ENCODE results near the gene CCDC83. TPM values are rescaled to one million over a fixed set of nuclear protein-coding genes. Genes with fewer than 3 reads are reported as not detected.
A peak's percentile ranks its signal among the peaks of the same experiment; 100 is the strongest.
"Not testable (repeated sequence)": the region's sequence is repeated elsewhere in the genome, so short reads cannot be mapped to it uniquely, and the experiment has no call there.

Gene CCDC83
- total RNA-seq, 1 experiment from 2014 or later = not detected

DNA sequence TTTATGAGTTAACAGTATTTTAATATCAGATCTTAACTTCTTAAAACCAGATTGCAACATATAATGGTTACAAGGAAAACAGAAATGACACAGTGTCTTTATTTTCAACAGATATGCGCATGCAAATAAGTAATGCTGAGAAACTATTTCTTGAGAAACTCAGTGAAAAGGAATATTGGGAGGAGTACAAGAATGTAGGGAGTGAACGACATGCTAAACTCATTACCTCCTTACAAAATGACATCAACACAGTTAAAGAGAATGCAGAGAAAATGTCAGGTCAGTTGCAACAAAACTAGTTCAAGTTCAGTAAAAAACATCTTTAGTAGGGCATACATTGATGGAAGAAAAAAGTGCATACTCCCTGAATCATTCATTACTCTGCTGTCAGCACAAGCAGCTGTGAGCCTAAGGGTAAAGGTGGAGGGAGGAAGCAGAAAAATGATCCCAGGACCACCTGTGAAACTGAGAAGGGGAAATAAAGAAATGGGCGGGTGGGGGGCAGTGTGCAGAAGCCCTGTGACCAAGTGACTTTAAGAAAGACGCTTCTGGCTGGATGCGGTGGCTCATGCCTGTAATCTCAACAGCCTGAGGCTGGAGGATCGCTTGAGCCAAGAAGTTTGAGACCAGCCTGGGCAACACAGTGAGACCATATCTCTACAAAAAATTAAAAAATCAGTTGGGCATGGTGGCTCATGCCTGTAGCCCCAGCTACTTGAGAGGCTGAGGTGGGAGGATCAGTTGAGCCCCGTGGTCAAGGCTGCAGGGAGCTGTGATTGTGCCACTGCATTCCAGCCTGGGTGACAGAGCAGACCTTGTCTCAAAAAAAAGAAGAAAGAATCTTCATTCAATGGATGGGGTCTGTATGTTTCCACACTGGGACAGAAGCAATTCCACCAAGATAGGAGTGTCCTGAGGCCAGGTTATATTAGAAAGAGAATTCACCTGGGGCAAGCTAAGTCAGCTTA is 31.2 kb downstream of the CCDC83 start:
- no peak for DNase-seq (ENCODE audit: low spot score)

DNA sequence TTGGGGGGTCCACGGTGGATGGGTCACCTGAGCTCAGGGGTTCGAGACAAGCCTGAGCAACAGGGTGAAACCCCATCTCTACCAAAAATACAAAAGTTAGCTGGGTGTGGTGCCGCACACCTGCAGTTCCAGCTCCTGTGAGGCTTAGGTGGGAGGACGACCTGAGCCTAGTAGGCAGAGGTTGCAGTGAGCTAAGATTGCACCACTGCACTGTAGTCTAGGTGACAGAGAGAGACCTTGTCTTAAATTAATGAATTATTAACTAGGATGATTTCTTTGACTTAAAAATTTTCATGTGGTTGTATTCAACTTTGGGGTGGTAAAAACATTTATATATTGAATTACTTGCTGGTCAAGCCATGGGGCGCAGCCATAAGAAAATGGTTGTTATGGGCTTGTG is 33.9 kb downstream of the CCDC83 start:
- no peak for DNase-seq (ENCODE audit: low spot score)

DNA sequence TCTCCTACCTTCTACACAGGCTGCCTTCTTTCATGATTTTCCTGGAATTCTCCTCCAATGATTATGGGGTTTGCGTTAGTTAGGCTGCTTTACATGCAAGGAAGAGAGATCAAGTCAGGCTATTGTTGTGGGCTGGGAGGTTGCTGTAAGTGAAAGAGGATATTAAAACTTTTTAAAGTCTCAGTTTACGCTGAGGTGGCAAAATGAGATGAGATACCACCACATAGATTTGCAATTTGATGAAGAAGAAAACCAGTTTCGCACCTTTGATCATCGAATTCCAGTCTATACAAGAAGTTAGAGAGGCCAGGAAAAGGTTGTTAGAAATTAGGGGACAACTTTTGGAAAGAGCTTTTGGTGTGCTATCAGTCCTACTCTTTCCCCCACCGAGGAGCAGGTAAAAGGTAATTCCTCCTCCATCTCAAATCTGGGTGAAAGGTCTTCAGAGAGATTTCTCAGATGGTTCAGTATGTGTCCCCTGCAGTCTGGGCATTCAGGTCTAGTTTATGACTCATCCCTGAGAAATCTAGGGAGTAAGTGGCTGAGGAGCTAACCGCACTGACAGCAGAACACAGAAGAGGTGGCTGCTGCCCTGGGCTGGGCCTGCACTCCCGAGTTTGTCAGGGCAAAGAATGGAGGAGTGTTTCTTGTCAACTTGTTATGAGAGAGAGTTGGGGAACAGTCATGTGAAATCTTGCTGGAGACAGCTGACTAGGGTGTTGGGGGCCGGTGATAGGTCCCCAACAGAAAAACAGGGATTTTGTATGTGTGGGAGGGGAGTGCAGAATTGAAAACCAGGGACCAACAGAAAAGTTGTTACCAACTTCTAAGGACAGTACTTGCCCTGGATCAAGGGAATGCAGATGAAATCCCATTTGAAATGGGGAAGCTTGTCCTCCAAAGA is 34.7 kb downstream of the CCDC83 start:
- peak; percentile 85 for DNase-seq (ENCODE audit: low spot score)

DNA sequence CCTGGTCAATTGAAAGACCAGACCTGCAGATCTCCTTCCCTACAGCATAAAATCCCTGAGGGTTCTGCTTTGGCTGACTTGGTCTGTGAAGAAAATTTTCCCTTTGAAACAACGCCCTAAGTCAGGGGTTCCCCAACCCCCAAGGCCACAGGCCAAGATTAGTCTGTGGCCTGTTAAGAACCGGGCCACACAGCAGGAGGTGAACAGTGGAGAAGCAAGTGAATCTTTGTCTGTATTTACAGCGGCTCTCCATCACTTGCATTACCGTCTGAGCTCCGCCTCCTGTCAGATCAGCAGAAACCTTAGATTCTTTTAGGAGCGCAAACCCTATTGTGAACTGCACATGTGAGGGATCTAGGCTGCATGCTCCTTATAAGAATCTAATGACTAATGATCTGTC is 38.2 kb downstream of the CCDC83 start:
- DNase-seq (ENCODE audit: low spot score) = no peak

DNA sequence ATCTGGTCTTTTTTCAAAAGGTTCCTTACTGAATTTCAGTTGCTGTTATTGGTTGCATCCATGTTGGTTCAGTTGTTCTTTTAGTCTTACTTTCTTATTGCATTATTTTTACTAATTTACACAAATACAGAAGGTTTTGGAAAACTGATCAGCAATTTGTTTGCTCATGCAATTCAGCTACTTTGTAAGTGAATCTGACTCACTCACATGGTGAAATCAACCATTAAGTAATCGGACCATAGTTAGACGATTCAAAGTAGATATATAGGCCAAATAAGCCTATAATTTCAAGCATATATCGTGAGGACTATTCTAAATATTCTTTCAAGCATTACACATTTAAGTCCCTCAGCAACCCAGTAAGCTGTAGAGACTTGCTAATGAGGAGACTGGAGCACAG is 41.7 kb downstream of the CCDC83 start:
- DNase-seq (ENCODE audit: low spot score) = no peak

DNA sequence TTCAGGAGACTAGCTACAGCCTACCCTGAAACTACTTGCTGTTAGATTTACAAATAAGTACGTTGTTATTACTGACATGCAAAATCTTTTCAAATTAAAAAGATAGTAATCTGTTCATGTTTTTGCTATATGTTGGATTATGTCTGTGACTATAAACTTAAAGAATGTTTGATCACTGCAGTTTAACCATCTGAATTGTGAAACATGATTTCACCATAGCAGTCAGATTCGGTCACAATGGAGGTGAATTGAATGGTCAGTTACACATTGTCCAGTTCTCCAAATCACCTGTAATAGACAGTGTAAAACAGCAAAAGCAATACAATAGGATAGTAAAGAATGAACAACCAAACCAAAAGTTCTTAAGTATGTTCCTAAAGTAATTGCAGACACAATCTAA is 43.3 kb downstream of the CCDC83 start:
- no peak for DNase-seq (ENCODE audit: low spot score)

DNA sequence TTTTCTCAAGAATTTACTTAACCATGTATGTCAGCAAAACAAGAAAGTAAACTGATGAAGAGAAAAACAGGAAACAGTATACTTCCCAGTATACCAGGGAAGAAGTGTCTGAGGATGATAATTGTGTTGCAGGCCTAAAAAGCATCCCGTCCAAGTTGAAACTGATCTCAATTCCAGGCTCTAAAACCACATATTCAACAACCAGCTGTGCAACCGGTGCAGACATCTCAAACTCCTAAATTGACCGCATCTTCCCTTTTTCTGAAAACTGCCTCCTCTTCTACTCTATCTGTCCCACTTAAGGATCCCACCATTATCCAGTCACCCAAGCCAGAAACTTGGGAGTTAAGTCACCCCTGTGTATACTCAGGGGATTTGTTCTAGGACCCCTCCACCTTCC is 47.2 kb downstream of the CCDC83 start:
- no peak for DNase-seq (ENCODE audit: low spot score)

DNA sequence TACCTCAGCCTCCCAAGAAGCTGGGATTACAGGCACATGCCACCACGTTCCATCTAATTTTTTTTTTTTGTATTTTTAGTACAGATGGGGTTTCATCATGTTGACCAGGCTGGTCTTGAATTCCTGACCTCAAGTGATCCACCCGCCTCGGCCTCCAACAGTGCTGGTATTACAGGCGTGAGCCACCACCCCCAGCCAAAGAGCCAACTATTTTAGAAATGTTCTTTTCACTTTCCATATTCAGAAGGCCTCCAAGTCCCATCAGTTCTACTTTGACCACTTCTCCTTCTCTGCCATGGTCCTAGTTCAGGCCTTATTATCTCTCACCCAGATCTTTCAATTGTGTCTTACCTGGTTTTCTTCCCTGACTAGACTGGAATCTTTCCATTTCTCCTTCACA is 48.2 kb downstream of the CCDC83 start:
- no peak for DNase-seq (ENCODE audit: low spot score)

DNA sequence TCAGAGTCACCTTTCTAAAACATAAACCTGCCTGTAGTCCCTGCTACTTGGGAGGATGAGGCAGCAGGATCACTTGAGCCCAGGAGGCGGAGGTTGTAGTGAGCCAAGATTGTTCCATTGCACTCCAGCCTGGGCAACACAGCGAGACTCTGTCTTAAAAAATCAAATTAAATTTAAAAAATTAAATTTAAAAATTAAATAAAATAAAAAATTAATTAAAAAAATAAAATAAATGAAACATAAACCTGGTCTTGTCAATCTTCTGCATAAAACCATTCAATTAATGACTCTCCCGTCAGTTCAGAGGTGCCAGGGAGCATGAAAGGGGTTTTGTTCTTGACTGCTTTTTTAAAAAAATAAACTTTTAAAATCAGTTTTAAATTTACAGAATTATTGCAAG is 48.6 kb downstream of the CCDC83 start:
- no peak for DNase-seq (ENCODE audit: low spot score)

DNA sequence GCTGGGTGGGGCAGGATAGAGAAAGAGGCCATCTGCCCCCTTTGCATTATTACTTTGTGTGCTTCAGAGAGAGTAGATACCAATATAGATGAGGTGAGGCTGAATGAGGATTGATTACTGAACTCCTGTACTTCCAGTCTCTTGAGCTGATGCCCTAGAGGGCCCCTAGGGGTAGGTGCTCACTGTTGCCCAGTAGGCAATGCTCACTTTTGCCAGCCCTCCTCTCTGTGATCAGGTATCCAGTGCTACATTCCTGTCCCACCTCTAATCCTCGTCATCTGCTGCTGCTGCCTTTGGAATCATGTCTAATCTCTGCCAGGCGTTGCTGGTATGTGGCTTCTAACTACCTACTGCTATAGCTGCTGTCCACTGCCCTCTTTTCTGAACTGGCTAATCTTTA is 57.2 kb downstream of the CCDC83 start:
- no peak for DNase-seq (ENCODE audit: low spot score)

DNA sequence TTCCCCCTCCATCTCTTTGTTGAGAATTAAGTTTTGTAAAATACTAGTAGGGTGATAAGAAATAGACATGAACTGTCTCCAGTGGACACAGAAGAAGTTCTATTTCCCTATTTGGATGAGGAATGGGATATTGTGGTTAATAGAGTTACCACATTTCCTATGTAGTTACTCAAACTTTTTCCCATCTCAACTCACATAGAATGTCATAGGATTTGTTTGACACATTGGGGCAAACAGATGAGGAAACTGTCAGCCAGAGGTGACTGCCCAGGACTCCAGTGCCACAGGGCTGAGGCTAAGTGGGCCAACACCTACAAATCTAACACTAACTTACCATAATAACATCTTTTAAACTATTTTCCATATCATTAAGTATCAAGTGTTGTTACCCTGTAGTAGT is 58.3 kb downstream of the CCDC83 start:
- no peak for DNase-seq (ENCODE audit: low spot score)

DNA sequence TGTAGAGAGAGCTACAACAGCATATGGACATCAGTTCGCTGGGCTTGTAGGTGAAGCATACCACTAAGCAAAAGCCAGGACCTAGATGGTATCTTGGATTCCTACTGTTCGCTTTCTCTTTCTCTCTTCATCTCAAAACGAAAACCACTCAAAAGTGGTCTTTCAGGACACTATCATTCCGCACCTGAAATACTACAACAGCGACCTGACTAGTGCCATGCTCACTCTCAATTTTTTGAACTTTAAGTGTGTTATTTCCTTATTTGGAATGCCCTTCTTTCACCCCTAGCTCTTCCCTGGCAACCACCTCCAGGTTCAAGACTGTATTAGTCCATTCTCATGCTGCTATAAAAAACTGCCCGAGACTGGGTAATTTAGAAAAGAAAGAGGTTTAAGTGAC is 59.2 kb downstream of the CCDC83 start:
- no peak for DNase-seq (ENCODE audit: low spot score)

DNA sequence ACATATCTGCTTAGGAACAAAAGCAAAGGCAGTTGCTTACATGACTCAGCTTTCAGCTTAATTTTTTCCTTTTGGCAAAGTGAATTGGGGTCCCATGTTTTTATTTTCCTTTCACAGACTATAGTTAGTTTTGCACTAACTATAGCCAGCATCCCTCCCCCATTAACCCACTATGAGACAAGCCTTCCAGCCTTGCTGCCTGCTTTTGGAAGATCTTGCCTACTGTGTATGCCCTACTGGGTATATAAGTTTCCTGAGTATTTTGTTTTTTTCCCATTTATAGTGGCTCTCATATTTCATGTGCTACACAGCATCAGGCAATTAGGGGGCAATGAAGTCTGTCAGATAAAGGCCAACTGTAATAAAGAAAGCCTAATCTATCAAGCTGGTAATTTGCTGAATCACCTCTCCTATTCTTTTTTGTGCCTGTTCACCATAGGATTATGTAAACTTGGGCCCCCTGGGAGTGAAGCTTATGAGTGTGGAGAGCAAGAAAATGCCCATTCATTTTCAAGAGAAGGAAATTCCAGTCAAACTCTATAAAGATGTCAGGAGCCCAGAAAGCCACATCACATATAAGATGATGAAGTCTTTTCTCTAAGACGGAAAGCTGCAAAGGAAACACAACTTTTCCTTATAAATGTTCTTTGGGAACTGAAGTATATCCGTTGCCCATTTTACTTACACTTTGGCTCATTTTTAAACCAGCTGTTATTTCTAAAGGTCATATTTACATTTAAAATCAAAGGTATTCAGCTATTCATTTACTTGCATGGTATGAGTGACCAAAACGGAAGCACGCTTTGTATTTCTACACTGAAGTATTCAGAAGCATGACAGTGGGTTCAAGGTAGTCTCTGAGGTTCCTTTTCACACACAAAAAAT is 64.0 kb downstream of the CCDC83 start:
- no peak for DNase-seq (ENCODE audit: low spot score)

DNA sequence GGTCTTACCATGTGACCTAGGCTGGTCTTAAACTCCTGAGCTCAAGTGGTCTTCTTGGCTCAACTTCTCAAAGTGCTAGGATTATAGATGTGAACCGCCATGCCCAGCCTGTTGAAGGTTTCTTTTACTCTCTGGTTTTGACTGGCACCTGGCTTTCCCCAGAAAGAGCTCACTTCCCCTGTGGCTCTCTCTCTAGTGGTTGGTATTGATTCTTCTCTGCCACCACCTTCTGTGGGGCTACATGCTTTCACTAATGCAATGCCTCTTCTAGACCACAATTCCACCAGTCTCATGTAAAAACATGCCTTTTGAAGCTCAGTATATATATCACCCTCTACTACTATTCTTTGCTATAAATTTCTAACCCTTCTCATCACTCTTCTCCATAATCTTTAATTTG is 67.2 kb downstream of the CCDC83 start:
- no peak for DNase-seq (ENCODE audit: low spot score)

DNA sequence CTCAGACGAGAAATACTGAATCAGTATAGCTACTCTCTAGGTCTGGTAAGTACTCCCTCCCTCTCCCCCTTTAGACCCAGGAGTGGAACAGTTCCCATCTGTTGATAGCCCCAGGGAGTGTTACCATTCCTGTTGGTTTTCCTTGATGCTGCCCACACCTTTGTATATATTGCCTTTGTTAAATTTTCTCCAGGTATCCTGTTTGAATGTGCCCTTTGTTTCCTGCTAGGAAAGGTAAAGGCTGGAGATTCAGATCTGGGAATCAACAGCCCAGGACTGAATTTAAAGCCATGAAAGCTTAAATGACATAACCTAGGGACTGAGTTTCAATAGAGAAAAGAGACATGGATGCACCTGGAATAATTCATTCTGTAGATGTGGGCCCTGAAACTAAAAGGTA is 68.3 kb downstream of the CCDC83 start:
- DNase-seq (ENCODE audit: low spot score) = no peak

DNA sequence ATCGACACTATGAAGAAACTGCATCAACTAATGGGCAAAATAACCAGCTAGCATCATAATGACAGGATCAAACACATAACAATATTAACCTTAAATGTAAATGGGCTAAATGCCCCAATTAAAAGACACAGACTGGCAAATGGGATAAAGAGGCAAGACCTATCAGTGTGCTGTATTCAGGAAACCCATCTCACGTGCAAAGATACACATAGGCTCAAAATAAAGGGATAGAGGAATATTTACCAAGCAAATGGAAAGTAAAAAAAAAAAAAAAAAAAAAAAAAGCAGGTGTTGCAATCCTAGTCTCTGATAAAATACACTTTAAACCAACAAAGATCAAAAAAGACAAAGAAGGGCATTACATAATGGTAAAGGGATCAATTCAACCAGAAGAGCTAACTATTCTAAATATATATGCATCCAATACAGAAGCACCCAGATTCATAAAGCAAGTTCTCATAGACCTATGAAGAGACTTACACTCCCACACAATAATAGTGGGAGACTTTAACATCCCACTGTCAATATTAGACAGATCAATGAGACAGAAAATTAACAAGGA is 71.6 kb downstream of the CCDC83 start:
- not testable (repeated sequence) for DNase-seq (ENCODE audit: low spot score)

DNA sequence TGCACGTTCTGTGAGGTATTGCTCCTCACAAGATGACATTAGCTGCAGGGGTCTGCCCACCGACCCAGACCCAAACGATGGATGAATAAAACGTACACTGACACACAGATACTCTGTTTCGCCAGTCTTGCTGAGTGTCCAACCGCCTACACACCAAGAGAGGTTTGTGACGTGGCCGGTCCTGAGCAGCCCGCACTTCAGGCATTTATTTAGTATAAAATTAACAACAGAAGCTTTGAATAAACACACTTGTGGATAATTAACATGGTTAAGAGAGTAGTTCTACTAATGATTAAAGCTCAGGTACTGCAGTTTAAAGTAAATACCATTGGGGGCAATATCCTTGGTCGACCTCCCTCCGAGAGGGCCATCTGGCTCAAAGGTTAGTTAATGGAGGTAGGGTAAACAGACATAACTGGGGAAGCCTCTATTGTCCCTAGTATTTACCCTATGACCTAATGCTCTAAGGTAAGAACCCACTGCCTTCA is 75.7 kb downstream of the CCDC83 start:
- DNase-seq (ENCODE audit: low spot score) = no peak

DNA sequence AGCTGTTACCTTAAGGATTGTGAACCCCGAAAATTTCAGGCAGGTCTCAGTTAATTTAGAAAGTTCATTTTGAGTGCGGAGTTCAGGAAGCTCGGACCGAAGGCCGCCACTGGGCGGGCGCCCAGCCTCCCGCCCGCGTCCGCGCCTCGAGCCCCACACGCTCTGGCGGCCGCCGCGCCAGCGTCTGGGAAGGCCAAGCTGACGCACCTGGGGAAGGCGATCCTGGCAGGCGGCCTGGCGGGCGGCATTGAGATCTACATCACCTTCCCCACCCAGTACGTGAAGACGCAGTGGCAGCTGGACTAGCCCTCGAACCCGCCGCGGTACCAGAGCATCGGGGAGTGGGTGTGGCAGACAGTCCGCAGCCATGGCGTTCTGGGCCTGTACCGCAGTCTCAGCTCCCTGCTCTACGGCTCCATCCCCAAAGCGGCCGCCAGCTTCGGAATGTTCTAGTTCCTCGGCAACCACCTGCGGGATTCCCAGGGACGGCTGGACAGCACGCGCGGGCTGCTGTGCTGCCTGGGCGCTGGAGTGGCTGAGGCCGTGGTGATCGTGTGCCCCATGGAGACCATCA is 79.5 kb downstream of the CCDC83 start:
- DNase-seq (ENCODE audit: low spot score) = no peak

DNA sequence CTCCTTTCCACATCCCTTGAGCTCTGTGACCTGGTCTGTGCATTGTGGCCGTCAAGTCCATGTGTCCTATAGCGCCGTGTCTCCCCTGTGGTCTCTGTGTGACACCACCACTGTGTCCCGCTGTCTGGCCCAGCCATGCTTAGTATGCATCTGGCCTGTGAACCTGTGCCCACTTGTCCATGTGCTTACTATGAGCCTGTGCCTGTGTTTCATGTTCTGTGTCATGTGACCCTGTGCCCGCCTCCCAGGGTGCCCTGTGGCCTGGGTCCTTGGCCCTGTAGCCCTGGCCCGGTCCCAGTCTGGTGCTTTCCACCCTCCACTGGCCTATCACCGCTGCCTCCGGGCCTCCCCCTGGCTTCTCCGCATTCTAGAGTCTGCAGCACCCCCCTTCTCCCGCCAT is 80.6 kb downstream of the CCDC83 start:
- no peak for DNase-seq (ENCODE audit: low spot score)

DNA sequence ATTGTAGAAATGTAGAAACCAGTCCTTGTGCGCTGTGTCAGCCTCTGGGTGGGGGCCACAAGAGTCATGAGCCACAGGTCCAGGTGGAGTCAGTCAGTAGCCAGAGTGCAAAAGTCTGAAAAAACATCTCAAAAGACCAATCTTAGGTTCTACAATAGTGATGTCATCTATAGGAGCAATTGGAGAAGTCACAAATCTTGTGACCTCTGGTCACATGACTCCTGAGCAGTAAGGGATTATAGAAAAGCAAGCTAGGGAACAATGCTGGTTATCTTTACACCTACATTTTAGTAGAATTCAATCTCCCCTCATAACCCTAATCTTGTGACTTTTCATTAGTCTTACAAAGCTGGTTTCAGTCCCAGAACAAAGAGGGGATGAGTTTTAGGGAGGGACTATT is 82.7 kb downstream of the CCDC83 start:
- DNase-seq (ENCODE audit: low spot score) = no peak

Data from HT-29 (cell line).